ENCODE measurements around the gene SHISA3. TPM values are rescaled to one million over a fixed set of nuclear protein-coding genes. Genes with fewer than 3 reads are reported as not detected.
A peak's percentile ranks its signal among the peaks of the same experiment; 100 is the strongest.

SHISA3 gene
- total RNA-seq: 1.9 TPM
- polyA plus RNA-seq (ENCODE audit: insufficient read depth in 1 of 8, insufficient read length in 8 of 8, low replicate concordance in 1 of 8): 10 to 100 TPM in 3 of 8 donors, 1 to 10 TPM in 5; 5.4 to 21.9 (median 8.9) TPM
- long read RNA-seq, donor 1, partial matches to known transcripts: 0 of 4 reads
- long read RNA-seq, donor 1, other reads (novel, unspliced or antisense): 0 of 4 reads
- long read RNA-seq, donor 2: 0 reads
- long read RNA-seq, donor 3, partial matches to known transcripts: 0 of 3 reads
- long read RNA-seq, donor 3, other reads (novel, unspliced or antisense): 0 of 3 reads
- long read RNA-seq, donor 4, transcript SHISA3-201 (2 exons, 1,971 nt): major isoform, 13 of 13 reads
- long read RNA-seq, donor 4, partial matches to known transcripts: 0 of 13 reads
- long read RNA-seq, donor 4, other reads (novel, unspliced or antisense): 0 of 13 reads
- long read RNA-seq, donor 5, transcript SHISA3-201 (2 exons, 1,971 nt): major isoform, 27 of 27 reads
- long read RNA-seq, donor 5, partial matches to known transcripts: 0 of 27 reads
- long read RNA-seq, donor 5, other reads (novel, unspliced or antisense): 0 of 27 reads
- long read RNA-seq, donor 6, partial matches to known transcripts: 0 of 4 reads
- long read RNA-seq, donor 6, other reads (novel, unspliced or antisense): 0 of 4 reads
- long read RNA-seq, donor 7, transcript SHISA3-201 (2 exons, 1,971 nt): major isoform, 7 of 7 reads
- long read RNA-seq, donor 7, partial matches to known transcripts: 0 of 7 reads
- long read RNA-seq, donor 7, other reads (novel, unspliced or antisense): 0 of 7 reads
- long read RNA-seq, donor 8, transcript SHISA3-201 (2 exons, 1,971 nt): major isoform, 6 of 6 reads
- long read RNA-seq, donor 8, partial matches to known transcripts: 0 of 6 reads
- long read RNA-seq, donor 8, other reads (novel, unspliced or antisense): 0 of 6 reads
- long read RNA-seq, donor 9, partial matches to known transcripts: 0 of 2 reads
- long read RNA-seq, donor 9, other reads (novel, unspliced or antisense): 0 of 2 reads
- long read RNA-seq, donor 10, partial matches to known transcripts: 0 of 4 reads
- long read RNA-seq, donor 10, other reads (novel, unspliced or antisense): 0 of 4 reads
- long read RNA-seq, donor 11, partial matches to known transcripts: 0 of 1 reads
- long read RNA-seq, donor 11, other reads (novel, unspliced or antisense): 0 of 1 reads

DNA sequence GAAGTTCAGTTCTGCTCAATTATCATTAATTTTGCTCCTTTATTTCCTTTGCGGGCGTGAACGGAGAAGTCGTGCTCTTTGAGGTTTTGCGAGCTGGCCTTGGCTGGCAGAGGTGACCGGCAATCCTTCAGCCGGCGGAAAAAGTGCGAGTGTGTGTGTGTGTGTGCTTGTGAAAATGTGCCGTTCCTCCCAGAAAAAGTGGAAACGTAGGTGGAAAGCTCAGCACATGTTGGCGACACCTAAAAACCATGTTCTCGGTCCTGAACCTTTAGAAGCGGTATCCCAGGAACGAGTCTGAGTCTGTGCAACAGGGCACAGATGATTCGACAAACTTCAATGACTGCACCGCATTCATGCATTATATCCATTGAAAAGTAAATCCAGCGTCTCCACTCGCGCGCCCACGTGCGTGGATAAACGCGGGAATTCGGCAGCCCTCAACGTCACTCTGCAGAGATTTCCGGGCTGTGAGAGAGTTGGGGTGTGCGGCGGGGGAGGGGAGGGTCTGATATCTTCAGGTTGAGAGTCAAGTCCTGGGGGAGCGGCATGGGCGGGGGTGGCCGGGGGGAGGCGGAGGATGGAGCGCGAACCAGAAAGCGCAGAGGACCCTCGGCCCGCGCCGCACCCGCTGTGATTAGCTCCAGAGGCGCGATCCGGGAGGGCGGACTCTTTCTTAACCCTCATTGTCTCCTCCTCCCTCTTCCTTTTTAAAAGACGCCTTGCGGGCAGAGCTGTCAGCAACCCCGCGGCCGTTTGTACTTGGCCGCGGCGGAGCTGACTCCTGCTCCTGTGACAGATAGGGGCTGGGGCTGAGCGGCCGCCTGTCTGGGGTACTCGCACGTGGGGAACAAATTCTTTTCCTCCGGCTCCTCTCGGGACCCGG is at the start of gene SHISA3:
Gene SHISA3, plus strand, starts transcription at position 737 of the 883 bp plus-strand sequence. CDS start 569 bp downstream, outside the sequence.
- no peaks in the 10 kb centered on the region for H3K36me3 ChIP-seq (ENCODE audit: control insufficient read depth, insufficient read depth, low read length)
- H3K27ac ChIP-seq (ENCODE audit: low read length): no peak within 1 kb of the TSS
- peak; percentile 56 for DNase-seq
- WGBS (ENCODE audit: insufficient coverage): 6% methylated on average over 50 of the region's 61 CpGs
- peaks cover 61% of the 10 kb centered on the region for H3K27me3 ChIP-seq (ENCODE audit: control insufficient read depth, insufficient read depth, low read length)
- H3K4me3 ChIP-seq (ENCODE audit: low read length): peak within 1 kb of the TSS; percentile 54
- no peaks in the 10 kb centered on the region for H3K9me3 ChIP-seq (replicated peaks; ENCODE audit: control insufficient read depth, low read depth, low read length)
- H3K4me1 ChIP-seq (ENCODE audit: control insufficient read depth, insufficient read depth, low read length): peaks cover 32% of the 10 kb centered on the region

DNA sequence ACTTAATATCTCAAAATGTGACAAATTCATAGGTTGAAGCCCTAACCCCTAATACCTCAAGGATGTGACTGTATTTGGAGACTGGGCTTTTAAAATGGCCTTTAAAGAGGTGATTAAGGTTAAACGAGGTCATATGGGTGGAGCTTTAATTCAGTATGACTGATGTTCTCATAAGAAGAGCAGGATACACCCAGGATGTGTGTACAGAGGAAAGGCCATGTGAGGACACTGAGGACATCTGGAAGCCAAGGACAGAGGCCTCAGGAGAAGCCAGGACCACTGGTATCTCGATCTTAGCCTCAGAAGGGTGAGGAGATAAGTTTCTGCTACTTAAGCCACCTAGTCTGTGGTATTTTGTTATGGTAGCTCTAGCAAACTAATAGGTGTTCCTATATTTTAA is 49.0 kb upstream of the SHISA3 start:
- Histone ChIP-seq H3K27ac (ENCODE audit: low read length) (no peak overlapping the region), H3K4me1 (ENCODE audit: control insufficient read depth, insufficient read depth, low read length) (peaks cover 2% of the 10 kb centered on the region), H3K36me3 (ENCODE audit: control insufficient read depth, insufficient read depth, low read length) (no peaks in the 10 kb centered on the region), H3K27me3 (ENCODE audit: control insufficient read depth, insufficient read depth, low read length) (no peaks in the 10 kb centered on the region), H3K4me3 (ENCODE audit: low read length) (no peak overlapping the region), H3K9me3 (replicated peaks; ENCODE audit: control insufficient read depth, low read depth, low read length) (no peaks in the 10 kb centered on the region)
- 82% methylated on average over 1 of the region's 2 CpGs for WGBS (ENCODE audit: insufficient coverage)
- no peak for DNase-seq

DNA sequence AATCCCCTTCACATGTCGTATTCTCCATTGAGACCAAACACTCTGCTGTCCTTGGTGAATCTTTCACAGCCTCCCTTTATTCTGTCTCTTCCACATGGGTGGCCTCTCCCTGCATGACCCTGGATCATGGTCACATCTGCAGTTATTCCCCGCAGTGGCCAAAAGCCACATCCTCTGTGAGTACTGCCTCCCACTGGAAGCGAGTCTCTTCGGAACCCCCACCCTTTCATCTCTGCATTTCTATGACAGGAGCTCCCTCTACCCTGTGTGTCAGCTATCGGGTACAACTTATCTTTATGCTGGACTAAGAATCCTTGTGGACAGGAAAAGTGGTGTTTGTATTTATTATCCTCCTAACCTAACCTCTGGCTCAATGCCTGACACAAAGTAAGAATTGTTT is 48.6 kb upstream of the SHISA3 start:
- Histone ChIP-seq H3K36me3 (ENCODE audit: control insufficient read depth, insufficient read depth, low read length) (no peaks in the 10 kb centered on the region), H3K9me3 (replicated peaks; ENCODE audit: control insufficient read depth, low read depth, low read length) (no peaks in the 10 kb centered on the region), H3K4me1 (ENCODE audit: control insufficient read depth, insufficient read depth, low read length) (peaks cover 2% of the 10 kb centered on the region), H3K27ac (ENCODE audit: low read length) (no peak overlapping the region), H3K27me3 (ENCODE audit: control insufficient read depth, insufficient read depth, low read length) (no peaks in the 10 kb centered on the region), H3K4me3 (ENCODE audit: low read length) (no peak overlapping the region)
- no peak for DNase-seq
- 93% methylated on average over 2 of the region's 5 CpGs for WGBS (ENCODE audit: insufficient coverage)

DNA sequence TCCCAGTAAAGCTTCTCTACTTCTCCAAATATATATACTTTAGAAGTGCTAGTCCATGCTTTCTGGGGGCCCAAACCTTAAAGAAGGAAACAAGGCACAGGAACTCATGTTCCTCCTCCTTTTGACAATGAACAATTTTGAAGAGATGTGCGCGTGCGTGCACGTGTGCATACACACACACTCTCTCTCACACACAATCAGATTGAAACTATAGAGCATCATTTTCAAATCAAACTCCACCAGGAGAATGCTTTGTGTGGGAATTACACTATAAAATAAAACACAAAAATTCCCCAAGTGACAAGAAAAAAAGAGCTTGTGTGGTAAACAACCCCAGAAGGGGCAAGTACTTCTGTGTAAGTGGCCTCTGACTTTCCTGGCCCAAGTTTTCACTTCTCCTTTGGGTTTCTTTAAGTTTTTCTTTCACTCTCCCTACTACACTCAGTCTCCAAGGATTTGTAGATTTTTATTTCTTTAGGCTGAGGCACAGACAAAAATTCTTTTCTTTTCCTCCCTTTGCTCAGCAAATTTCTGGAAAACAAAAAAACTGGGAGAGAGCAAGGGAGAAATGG is 46.6 kb upstream of the SHISA3 start:
- Histone ChIP-seq H3K9me3 (replicated peaks; ENCODE audit: control insufficient read depth, low read depth, low read length) (no peaks in the 10 kb centered on the region), H3K27ac (ENCODE audit: low read length) (no peak overlapping the region), H3K36me3 (ENCODE audit: control insufficient read depth, insufficient read depth, low read length) (no peaks in the 10 kb centered on the region), H3K4me3 (ENCODE audit: low read length) (no peak overlapping the region), H3K4me1 (ENCODE audit: control insufficient read depth, insufficient read depth, low read length) (peaks cover 2% of the 10 kb centered on the region), H3K27me3 (ENCODE audit: control insufficient read depth, insufficient read depth, low read length) (no peaks in the 10 kb centered on the region)
- WGBS (ENCODE audit: insufficient coverage): no CpG with 5 or more reads among the region's 4 CpGs
- DNase-seq: no peak

DNA sequence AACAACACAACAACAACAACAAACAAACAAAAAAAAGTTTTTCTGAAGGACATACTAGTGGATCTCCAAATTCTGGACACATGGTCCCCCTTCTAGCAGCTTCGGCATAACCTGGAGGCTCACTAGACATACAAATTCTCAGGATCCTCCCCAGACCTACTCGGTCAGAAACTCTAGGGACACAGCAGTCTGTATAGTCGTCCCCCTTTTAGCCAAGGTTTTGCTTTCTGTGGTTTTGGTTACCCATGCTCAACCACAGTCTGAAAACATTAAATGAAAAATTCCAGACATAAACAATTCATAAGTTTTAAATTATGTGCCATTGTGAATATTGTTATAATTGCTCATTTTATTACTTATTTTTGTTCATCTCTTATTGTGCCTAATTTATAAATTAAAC is 45.2 kb upstream of the SHISA3 start:
- Histone ChIP-seq H3K4me1 (ENCODE audit: control insufficient read depth, insufficient read depth, low read length) (peaks cover 2% of the 10 kb centered on the region), H3K36me3 (ENCODE audit: control insufficient read depth, insufficient read depth, low read length) (no peaks in the 10 kb centered on the region), H3K9me3 (replicated peaks; ENCODE audit: control insufficient read depth, low read depth, low read length) (no peaks in the 10 kb centered on the region), H3K27me3 (ENCODE audit: control insufficient read depth, insufficient read depth, low read length) (no peaks in the 10 kb centered on the region), H3K4me3 (ENCODE audit: low read length) (no peak overlapping the region), H3K27ac (ENCODE audit: low read length) (no peak overlapping the region)
- 69% methylated on average over 2 of the region's 3 CpGs for WGBS (ENCODE audit: insufficient coverage)
- no peak for DNase-seq

DNA sequence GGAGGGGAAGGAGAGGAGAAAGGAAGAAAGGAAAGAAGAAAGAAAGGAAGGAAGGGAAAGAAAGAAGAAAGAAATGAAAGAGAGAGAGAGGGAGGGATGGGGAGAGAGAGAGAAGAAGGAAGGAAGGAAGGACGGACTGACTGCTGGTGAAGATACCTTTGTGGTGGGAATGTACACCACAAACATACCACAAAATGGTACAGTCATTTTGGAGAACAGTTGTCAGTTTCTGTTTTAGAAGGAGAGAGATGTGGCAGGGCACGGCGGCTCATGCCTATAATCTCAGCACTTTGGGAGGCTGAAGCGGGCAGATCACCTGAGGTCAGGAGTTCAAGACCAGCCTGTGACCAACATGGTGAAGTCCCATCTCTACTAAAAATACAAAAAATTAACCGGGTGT is 40.0 kb upstream of the SHISA3 start:
- Histone ChIP-seq H3K27me3 (ENCODE audit: control insufficient read depth, insufficient read depth, low read length) (no peaks in the 10 kb centered on the region), H3K9me3 (replicated peaks; ENCODE audit: control insufficient read depth, low read depth, low read length) (no peaks in the 10 kb centered on the region), H3K4me3 (ENCODE audit: low read length) (no peak overlapping the region), H3K27ac (ENCODE audit: low read length) (no peak overlapping the region), H3K4me1 (ENCODE audit: control insufficient read depth, insufficient read depth, low read length) (no peaks in the 10 kb centered on the region), H3K36me3 (ENCODE audit: control insufficient read depth, insufficient read depth, low read length) (no peaks in the 10 kb centered on the region)
- DNase-seq: no peak
- WGBS (ENCODE audit: insufficient coverage): no CpG with 5 or more reads among the region's 5 CpGs

DNA sequence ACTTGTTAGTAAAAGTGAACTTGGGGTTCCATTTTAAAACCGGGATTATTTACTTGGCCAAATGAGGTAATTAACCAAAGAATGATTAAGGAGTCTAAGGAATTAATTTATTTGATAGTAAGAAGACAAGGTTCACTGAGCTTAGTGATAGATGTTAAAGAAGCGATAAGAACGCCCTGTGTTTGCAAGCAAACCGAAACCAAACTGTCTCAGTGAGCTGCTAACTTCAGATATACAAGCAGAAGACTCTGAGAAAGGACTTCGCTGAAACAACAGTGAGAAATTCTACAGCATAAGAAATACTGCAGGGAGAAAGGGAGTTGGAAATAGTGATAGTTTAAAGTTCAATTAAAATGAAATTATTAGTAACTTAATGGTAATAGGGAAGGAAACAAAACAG is 37.6 kb upstream of the SHISA3 start:
- WGBS (ENCODE audit: insufficient coverage): 59% methylated on average over 2 of the region's 5 CpGs
- H3K4me3 ChIP-seq (ENCODE audit: low read length): no peak overlapping the region
- DNase-seq: no peak

DNA sequence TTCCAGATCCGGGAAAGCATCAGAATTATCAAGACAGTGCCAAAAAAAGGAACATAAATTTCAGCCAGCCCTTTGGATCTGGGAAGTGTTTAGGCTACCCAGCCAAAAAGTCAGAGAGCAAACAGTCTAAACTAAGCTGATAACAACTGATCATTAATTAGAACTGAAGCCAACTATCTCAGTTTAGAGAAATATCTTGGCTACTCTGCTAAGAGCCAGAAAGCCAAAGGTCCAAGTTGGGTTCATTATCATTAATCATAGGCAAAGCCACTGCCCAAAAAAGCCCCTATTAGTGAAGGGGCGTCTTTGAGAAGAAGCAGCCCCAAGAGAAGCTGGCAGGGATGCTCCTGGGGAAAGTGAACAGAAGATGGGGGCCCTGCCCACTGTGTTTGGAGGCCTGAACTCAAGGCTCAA is 37.0 kb upstream of the SHISA3 start:
- no peak overlapping the region for H3K4me3 ChIP-seq (ENCODE audit: low read length)
- WGBS (ENCODE audit: insufficient coverage): no CpG with 5 or more reads among the region's 2 CpGs

More for the DNA sequence above, 37.6 kb upstream of the SHISA3 start:
- Histone ChIP-seq H3K27ac (ENCODE audit: low read length) (no peak overlapping the region), H3K4me1 (ENCODE audit: control insufficient read depth, insufficient read depth, low read length) (no peaks in the 10 kb centered on the region), H3K27me3 (ENCODE audit: control insufficient read depth, insufficient read depth, low read length) (no peaks in the 10 kb centered on the region), H3K36me3 (ENCODE audit: control insufficient read depth, insufficient read depth, low read length) (no peaks in the 10 kb centered on the region), H3K9me3 (replicated peaks; ENCODE audit: control insufficient read depth, low read depth, low read length) (no peaks in the 10 kb centered on the region)

DNA sequence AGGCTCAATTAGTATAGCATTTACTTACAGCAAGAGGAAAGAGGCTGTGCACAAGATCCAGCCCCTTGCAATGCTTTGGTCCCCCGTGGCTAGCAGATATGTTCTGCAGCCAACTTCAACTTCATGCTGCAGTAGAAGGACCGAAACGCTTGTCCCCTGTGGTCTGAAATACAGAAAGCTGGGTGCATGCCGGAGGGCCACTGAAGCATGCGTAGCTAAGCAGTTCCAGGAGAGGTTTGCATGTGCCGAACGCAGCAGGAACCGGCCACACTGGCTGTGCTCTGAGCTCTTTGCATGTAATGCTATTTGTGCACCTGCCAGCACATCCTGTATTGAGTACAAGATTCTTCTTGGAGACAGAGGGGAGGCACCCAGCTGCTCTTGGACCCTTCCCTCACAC is 35.8 kb upstream of the SHISA3 start:
- H3K4me3 ChIP-seq (ENCODE audit: low read length): no peak overlapping the region
- H3K36me3 ChIP-seq (ENCODE audit: control insufficient read depth, insufficient read depth, low read length): no peaks in the 10 kb centered on the region
- H3K27me3 ChIP-seq (ENCODE audit: control insufficient read depth, insufficient read depth, low read length): no peaks in the 10 kb centered on the region
- 49% methylated on average over 7 of the region's 8 CpGs for WGBS (ENCODE audit: insufficient coverage)
- H3K9me3 ChIP-seq (replicated peaks; ENCODE audit: control insufficient read depth, low read depth, low read length): no peaks in the 10 kb centered on the region
- H3K4me1 ChIP-seq (ENCODE audit: control insufficient read depth, insufficient read depth, low read length): no peaks in the 10 kb centered on the region
- peak; percentile 23 for DNase-seq
- no peak overlapping the region for H3K27ac ChIP-seq (ENCODE audit: low read length)

More for the DNA sequence above, 37.0 kb upstream of the SHISA3 start:
- DNase-seq: no peak
- Histone ChIP-seq H3K27ac (ENCODE audit: low read length) (no peak overlapping the region), H3K27me3 (ENCODE audit: control insufficient read depth, insufficient read depth, low read length) (no peaks in the 10 kb centered on the region), H3K36me3 (ENCODE audit: control insufficient read depth, insufficient read depth, low read length) (no peaks in the 10 kb centered on the region), H3K4me1 (ENCODE audit: control insufficient read depth, insufficient read depth, low read length) (no peaks in the 10 kb centered on the region), H3K9me3 (replicated peaks; ENCODE audit: control insufficient read depth, low read depth, low read length) (no peaks in the 10 kb centered on the region)

All from muscle of leg (tissue), 16 donors.